Activated CD8-positive, alpha-beta memory T cell treated with anti-CD3 and anti-CD28 coated beads for 36 hours (primary cell): ENCODE measurements around the gene POMGNT2. TPM values are rescaled to one million over a fixed set of nuclear protein-coding genes. Genes with fewer than 3 reads are reported as not detected.

ENCODE experiments used
- CTCF ChIA-PET: fragments of 350-600 bp; sonication (Branson Sonifier 250); formaldehyde crosslinking; loops from one replicate; lab custom pipeline; 2021; ENCODE audit warnings: antibody characterized with exemption; lab: Charles Lee
- POLR2A ChIA-PET: fragments of 350-600 bp; sonication (Branson Sonifier 250); formaldehyde crosslinking; loops from one replicate; lab custom pipeline; 2021; ENCODE audit warnings: antibody characterized with exemption; lab: Charles Lee
- total RNA-seq, 2 experiments: library from RNA; stranded (reverse); gene quantifications; one replicate each; pipeline ENCODE4 v1.2.3, GENCODE V29; 2021

The POMGNT2 gene
- 10 to 100 TPM; 12.4 to 12.8 TPM for total RNA-seq

- ChIA-PET POLR2A (no interaction called here), CTCF (interaction anchor here (0.6 to 0.7 kb wide), 2 partner anchors 435 to 1130 kb away, joined by 3 read pairs; no protein-coding TSS in a partner anchor)
Observed at GRCh38 chr3:43105596-43106292, at the start of gene POMGNT2. Gene POMGNT2 (minus strand): TSS chr3:43106079. CDS start chr3:43081431, 24,648 bp downstream.

DNA sequence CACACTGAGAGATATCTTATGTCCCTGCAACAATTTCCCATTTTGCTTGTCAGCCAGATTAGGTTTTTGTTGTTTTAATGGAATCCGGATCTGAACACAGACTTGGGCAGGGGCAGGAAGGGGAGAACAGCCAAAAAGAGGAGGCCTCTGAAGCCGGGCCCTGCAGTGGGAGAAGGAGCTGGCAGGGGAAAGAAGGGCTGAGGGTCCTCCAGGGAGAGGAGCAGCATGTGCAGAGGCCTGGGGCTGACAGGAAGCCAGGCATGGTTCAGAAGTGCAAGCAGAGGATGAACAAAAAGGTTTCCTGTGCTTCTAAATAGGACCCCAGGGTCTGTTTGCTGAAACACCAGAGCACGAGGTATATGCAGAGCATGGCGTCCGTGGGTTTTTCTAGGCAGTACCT is 49.1 kb upstream of the POMGNT2 start:
- POLR2A ChIA-PET, result no interaction called here
- CTCF ChIA-PET, result no interaction called here

DNA sequence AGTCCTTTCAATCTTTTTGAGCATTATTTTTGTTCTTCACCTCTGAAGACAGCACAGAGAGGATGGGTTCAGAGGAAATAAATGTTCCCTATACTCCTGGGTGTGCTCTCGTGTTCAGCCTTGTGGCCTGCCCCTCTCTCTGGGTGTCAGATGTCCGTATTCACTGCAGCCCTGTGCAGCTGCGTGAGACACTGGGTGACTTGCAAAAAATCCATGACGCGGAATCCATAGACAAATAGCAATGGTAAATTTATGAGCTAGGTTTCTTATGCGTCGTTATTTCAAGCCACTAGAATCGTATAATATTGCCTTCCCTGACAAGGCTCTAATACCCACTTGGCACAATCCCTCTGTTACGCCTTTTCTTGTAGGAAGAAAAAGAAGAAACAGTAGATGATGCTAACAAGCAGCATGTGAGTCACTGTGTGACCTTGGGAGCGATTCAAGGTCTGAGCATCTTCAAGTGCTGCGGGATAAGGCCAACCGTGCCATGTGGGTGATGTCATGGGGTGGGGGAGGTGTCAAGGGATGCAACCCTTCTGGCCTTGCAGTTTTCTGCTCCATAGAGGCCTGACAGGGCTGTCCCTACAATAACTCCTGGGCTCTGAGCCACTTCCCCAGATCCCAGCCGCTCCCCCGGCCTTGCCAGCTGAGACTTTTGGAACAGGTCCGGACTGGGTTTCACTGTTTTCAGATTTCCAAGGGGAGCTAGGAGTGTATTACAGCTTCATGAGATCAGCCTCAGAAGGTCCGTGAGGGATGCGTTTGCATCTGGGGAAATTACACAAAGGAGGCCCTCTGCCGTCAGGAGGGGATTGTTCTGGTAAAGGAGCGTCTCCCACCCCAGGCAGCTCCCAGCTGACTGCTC is 47.6 kb upstream of the POMGNT2 start:
- ChIA-PET POLR2A (no interaction called here), CTCF (no interaction called here)

DNA sequence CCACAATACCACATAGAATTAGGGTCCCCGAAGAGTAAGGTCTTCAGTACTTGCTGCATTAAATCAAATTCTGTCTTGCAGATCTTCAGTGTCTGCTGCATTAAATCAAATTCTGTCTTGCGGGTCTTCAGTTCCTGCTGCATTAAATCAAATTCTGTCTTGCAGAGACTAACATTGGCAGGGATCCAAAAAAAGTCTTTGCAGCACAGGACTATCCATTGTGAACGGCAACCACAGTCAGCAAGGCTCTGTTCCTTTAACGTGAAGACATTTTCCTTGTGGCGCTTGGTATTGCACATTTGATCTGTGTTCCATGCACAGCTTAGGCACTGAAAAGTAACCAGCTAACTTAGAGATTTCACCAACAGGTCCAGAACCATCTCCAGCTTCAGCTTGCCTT is 46.8 kb upstream of the POMGNT2 start:
- CTCF ChIA-PET, result interaction anchor here (1.2 kb wide), 1 partner anchor 31 kb away, joined by 3 read pairs; no protein-coding TSS in a partner anchor
- POLR2A ChIA-PET, result no interaction called here

DNA sequence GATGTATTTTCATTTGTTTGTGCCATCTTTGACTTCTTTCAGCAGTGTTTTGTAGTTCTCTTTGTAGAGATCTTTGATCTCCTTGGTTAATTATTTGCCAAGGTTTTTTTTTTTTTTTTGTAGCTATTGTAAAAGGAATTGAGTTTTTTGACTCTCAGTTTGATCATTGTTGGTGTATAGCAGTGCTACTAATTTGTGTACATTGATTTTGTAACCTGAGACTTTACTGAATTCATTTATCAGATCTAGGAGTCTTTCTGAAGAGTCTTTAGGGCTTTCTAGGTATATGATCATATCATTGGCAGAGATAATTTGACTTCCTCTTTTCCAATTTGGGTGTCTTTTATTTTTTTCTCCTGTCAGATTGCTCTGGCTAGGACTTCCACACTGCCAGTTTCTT is 42.2 kb upstream of the POMGNT2 start:
- POLR2A ChIA-PET, result interaction anchor here (0.6 kb wide), 1 partner anchor 10 kb away, joined by 3 read pairs; no protein-coding TSS in a partner anchor
- CTCF ChIA-PET, result no interaction called here

DNA sequence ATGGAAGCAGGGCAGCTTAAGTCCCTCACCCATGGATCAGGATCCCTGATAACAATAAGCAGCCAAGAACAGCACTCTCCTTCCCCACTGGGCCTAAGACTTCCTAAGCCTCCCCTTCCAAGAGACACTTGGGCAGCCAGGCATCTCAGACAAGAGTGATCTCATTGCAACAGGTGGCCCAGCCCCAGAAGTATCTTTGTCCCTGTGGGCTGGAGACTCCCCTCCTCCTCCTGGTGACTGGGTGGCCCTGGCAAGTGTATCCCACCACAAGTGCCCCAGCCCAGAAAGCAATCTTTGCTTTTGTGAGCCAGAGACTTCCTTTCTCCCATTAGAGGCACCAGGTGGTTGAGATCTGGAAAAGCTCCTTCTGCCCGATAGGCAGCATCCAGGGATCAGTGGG is 40.7 kb upstream of the POMGNT2 start:
- CTCF ChIA-PET, result no interaction called here
- POLR2A ChIA-PET, result no interaction called here

- POLR2A ChIA-PET, result no interaction called here
- CTCF ChIA-PET, result no interaction called here
Observed at GRCh38 chr3:43144761-43145490, 39.0 kb upstream of the POMGNT2 start.

DNA sequence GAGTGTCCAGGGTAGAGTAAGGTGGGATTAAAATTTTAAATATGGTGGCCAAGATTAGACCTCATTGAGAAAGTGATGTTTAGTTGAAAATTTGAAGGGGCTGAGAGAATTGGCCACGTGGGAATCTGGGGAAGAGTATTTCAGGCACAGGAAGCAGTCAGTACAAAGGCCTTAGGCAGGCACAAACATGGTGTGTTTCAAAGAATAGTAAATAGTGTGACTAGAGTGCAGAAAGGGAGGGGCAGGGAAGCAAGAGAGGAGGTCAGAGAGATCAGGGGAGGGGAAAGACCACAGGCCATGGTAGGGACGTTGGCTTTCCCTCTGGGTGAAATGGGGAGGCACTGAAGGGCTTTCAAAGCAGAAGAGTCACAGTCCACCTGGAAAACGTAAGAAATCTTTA is 36.6 kb upstream of the POMGNT2 start:
- CTCF ChIA-PET, result no interaction called here
- POLR2A ChIA-PET, result no interaction called here

GRCh38 chr3:43138488-43139231 is 32.8 kb upstream of the POMGNT2 start:
- ChIA-PET POLR2A (no interaction called here), CTCF (no interaction called here)

GRCh38 chr3:43132870-43133636 is 27.2 kb upstream of the POMGNT2 start:
- POLR2A ChIA-PET, result no interaction called here
- CTCF ChIA-PET, result no interaction called here

DNA sequence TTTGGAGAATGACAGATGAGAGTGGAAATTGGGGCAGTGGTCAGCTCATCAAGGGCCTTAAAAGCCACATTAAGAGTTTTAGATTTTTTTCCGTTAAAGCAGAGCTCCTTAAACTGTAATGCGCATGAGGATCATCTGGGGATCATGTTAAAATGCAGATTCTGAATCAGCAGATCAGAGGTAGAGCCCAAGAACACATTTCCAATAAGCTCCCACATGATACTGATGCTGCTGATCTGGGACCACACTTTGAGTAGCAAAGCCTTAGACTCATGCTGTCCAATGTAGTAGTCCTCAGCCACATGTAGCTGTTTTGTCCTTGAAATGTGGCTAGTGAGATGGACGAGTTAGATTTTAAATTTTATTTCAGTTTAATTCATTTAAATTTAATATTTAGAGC is 26.3 kb upstream of the POMGNT2 start:
- POLR2A ChIA-PET, result no interaction called here
- CTCF ChIA-PET, result no interaction called here

DNA sequence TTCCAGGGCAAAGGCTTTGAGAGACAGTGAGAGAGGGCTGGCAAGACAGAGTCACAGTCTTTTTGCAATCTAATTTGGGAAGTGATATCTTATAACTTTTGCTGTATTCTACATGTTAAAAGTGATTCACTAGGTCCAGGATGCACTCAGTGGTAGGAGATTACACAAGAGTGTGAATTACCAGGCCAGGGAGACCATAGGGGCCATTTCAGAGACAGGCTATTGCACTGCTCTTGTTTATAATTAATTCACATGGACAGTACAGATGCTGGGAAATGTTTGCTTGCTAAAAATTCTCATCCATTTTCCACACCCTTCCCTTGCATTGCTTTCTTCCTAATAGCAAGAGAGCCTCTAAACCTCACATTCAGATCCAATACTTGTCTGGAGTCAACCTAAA is 22.6 kb upstream of the POMGNT2 start:
- ChIA-PET POLR2A (no interaction called here), CTCF (interaction anchor here (0.7 kb wide), 1 partner anchor 128 kb away, joined by 3 read pairs; no protein-coding TSS in a partner anchor)

- CTCF ChIA-PET, result no interaction called here
- POLR2A ChIA-PET, result no interaction called here
Observed at GRCh38 chr3:43126536-43126935, 20.7 kb upstream of the POMGNT2 start.

DNA sequence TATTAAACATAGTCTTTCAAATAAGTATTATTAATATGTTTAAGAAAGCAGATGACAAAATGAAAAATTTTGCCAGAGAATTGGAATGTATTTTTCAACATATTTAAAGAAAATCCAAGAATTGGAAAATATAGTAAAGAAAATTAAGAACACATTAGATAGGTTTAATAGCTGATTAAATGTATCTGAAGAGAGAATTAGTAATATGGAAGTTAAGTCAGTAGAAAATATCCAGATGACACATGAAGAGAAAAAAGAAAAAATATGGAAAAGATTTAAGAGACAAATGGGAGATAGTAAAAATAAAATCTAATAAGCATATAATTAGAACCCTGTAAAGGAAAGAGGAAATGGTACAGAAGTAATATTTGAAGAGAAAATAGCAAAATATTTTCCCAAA is 18.0 kb upstream of the POMGNT2 start:
- ChIA-PET CTCF (no interaction called here), POLR2A (no interaction called here)

GRCh38 chr3:43120937-43121336 is 15.1 kb upstream of the POMGNT2 start:
- POLR2A ChIA-PET, result no interaction called here
- CTCF ChIA-PET, result interaction anchor here (0.5 to 0.8 kb wide), 2 partner anchors 31 to 308 kb away, joined by 3 read pairs; no protein-coding TSS in a partner anchor

GRCh38 chr3:43117257-43117656 is 11.4 kb upstream of the POMGNT2 start:
- ChIA-PET CTCF (no interaction called here), POLR2A (no interaction called here)

- ChIA-PET CTCF (no interaction called here), POLR2A (no interaction called here)
Observed at GRCh38 chr3:43113671-43114070, 7.8 kb upstream of the POMGNT2 start.

- POLR2A ChIA-PET, result no interaction called here
- CTCF ChIA-PET, result no interaction called here
Observed at GRCh38 chr3:43106293-43106628, 382 bp upstream of the POMGNT2 start.
